Gastrocnemius medialis (tissue), 4 donors: Measurements from ENCODE around the gene MYO16.

Experiments used
- POLR2A ChIP-seq, 2 donors: fragments of 450-650 bp; IDR thresholded peaks; one replicate each; pipeline ENCODE4 v1.6.1; 2017; ENCODE audit warnings: antibody characterized with exemption in 2 of 2, mild to moderate bottlenecking in 2 of 2, moderate library complexity in 2 of 2
- TF ChIP-seq, protein P1 (sequence below), 5 experiments: fragments of 450-650 bp in 3 of 5; fragments of 200-600 bp in 2 of 5; sonication (generic) in 2 of 5; IDR thresholded peaks in 4 of 5; conservative IDR thresholded peaks in 1 of 5; 1 replicate in 4 of 5; 2 replicates in 1 of 5; pipeline ENCODE4 v1.5.1; 2016 to 2019; ENCODE audit warnings: antibody characterized with exemption in 5 of 5, mild to moderate bottlenecking in 3 of 5, moderate library complexity in 3 of 5

DNA sequence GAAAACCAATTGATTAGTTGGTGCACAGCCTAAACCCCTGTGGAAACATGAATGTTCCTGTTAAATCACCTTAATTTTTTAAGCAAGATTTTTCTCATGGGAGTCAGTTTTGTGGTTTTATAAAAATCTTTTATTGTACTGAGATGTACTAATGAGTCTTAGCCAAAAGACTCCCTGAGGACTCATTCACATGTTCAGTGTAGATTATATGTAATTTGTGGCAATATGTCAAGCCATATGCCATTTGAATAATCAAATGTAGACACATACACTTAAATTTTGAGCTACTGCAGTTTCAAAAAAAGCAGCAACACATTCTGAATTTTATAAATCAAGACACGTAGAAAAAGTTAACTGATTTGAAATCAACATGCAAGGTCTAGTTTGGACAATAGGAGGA is 395.2 kb downstream of the MYO16 start:
- TF ChIP-seq, protein P1, sequence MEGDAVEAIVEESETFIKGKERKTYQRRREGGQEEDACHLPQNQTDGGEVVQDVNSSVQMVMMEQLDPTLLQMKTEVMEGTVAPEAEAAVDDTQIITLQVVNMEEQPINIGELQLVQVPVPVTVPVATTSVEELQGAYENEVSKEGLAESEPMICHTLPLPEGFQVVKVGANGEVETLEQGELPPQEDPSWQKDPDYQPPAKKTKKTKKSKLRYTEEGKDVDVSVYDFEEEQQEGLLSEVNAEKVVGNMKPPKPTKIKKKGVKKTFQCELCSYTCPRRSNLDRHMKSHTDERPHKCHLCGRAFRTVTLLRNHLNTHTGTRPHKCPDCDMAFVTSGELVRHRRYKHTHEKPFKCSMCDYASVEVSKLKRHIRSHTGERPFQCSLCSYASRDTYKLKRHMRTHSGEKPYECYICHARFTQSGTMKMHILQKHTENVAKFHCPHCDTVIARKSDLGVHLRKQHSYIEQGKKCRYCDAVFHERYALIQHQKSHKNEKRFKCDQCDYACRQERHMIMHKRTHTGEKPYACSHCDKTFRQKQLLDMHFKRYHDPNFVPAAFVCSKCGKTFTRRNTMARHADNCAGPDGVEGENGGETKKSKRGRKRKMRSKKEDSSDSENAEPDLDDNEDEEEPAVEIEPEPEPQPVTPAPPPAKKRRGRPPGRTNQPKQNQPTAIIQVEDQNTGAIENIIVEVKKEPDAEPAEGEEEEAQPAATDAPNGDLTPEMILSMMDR (IDR thresholded peaks at IDR 0.05 in 4 of 5, conservative IDR thresholded peaks at IDR 0.05 in 1 of 5): no peak
- TF ChIP-seq POLR2A (IDR thresholded peaks at IDR 0.05): no peak
